UCSD-AML1 (cell line): ENCODE results near the gene MIA2.

Experiments
- DNase-seq: peaks from one replicate; lab custom pipeline; 2025; ENCODE audit not compliant: unreplicated experiment; lab: John Stamatoyannopoulos, UW

The MIA2 gene

GRCh38 chr14:39376667-39377403 lies 143.1 kb downstream of the MIA2 start:
- DNase-seq: no peak

GRCh38 chr14:39381366-39381765 lies 147.7 kb downstream of the MIA2 start:
- no peak for DNase-seq

GRCh38 chr14:39382463-39382862 lies 148.7 kb downstream of the MIA2 start:
- DNase-seq: no peak

GRCh38 chr14:39383026-39383660 lies 149.4 kb downstream of the MIA2 start:
- DNase-seq: no peak

- DNase-seq: no peak
Observed at GRCh38 chr14:39383741-39384140, 150.0 kb downstream of the MIA2 start.

- no peak for DNase-seq
Observed at GRCh38 chr14:39384177-39384576, 150.5 kb downstream of the MIA2 start.

GRCh38 chr14:39393289-39393688 lies 159.6 kb downstream of the MIA2 start:
- DNase-seq: no peak

GRCh38 chr14:39395555-39396254 lies 162.0 kb downstream of the MIA2 start:
- no peak for DNase-seq

- no peak for DNase-seq
Observed at GRCh38 chr14:39396448-39396847, 162.7 kb downstream of the MIA2 start.

- no peak for DNase-seq
Observed at GRCh38 chr14:39398382-39398781, 164.7 kb downstream of the MIA2 start.

- DNase-seq: no peak
Observed at GRCh38 chr14:39406560-39406959, 172.8 kb downstream of the MIA2 start.

GRCh38 chr14:39416072-39416471 lies 182.4 kb downstream of the MIA2 start:
- no peak for DNase-seq

GRCh38 chr14:39417014-39417413 lies 183.3 kb downstream of the MIA2 start:
- no peak for DNase-seq

GRCh38 chr14:39419272-39419671 lies 185.6 kb downstream of the MIA2 start:
- DNase-seq: no peak

GRCh38 chr14:39422243-39422642 lies 188.5 kb downstream of the MIA2 start:
- no peak for DNase-seq

GRCh38 chr14:39423793-39424192 lies 190.1 kb downstream of the MIA2 start:
- no peak for DNase-seq

GRCh38 chr14:39425947-39426346 lies 192.2 kb downstream of the MIA2 start:
- DNase-seq: no peak

- no peak for DNase-seq
Observed at GRCh38 chr14:39426605-39427004, 192.9 kb downstream of the MIA2 start.

GRCh38 chr14:39428118-39428517 lies 194.4 kb downstream of the MIA2 start:
- DNase-seq: no peak

- DNase-seq: peak; percentile 10
Observed at GRCh38 chr14:39430762-39431415, 197.2 kb downstream of the MIA2 start.

- DNase-seq: peak; percentile 57
Observed at GRCh38 chr14:39431416-39432178, 197.9 kb downstream of the MIA2 start.
